NCI-H1105 (cell line): ENCODE measurements around the gene FAM227B.
"Not testable (repeated sequence)": the region's sequence is repeated elsewhere in the genome, so short reads cannot be mapped to it uniquely, and the experiment has no call there.

Experiments
- DNase-seq: peaks from one replicate; lab custom pipeline; 2025; lab: John Stamatoyannopoulos, UW

The FAM227B gene

DNA sequence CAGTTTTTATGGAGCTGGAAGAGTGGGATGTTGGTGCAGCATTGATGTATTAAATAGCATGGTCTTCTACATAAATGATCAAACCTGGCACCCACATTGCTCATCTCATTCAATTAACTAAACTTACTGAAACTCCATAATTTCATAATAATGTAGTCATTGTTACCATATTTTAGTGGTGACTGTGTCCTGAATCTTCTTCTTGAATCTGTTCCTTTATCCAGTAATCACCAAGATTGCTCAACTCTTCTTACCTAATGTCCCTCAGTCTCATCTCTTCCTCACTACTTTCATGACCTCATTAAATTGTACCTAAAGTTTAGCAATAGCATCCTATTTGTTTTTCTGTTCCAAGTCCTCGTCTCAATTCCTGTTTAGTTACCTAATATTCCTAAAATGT lies 127.8 kb downstream of the FAM227B start:
- no peak for DNase-seq

GRCh38 chr15:49492151-49492550 lies 128.5 kb downstream of the FAM227B start:
- DNase-seq, result no peak

DNA sequence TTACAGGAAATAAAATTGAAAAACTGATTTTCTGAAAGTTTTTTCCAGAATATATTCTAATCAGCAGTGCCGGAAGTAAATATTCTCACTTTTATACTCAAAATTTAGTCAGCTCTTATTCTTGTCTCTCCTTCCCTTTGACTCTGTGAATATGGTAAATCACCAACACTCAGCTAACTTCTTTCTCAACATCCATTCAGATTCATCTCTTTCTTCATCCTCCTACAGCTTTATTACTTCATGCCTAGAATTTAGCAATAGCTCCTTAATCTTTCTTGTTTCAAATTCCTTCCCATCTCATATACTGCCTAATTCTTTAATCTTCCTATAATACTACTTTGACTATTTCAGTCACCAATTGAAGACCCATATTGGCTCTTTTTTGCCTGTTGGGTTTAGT lies 129.7 kb downstream of the FAM227B start:
- no peak for DNase-seq

DNA sequence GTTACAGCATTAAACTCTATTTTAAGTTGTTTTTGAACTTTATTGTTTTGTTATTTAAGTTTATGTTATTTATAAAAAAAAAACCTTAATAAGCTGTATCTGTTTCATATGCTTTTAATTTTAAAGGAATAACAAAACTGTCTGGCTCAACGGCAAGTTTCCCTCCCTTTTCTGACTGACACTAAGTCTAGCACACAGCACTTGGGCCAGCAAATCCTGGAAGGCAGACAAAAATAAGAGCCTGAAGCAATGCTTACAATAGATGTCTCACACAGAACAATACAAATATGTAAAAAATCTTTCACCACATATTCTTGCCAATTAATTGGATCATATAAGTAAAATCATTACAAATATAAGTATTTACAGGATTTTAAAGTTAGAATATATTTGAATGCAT lies 135.2 kb downstream of the FAM227B start:
- not testable (repeated sequence) for DNase-seq

- DNase-seq, result not testable (repeated sequence)
These were observed 141.6 kb downstream of the FAM227B start for GRCh38 chr15:49478982-49479381.

DNA sequence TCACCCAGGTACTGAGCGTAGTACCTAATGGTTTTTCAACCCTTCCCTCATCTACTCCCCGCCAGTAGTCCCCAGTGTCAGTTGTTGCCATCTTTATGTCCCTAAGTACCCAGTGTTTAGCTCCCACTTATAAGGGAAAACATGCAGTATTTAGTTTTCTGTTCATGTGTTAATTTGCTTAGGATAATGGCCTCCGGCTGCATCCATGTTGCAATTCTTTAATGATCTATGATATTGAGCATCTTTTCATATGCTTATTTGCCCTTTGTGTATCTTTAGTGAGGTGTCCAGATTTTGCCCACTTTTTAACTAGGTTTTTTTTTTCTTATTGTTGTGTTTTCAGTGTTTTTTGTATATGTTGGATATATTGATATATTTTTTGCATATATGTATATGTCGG lies 142.6 kb downstream of the FAM227B start:
- not testable (repeated sequence) for DNase-seq

- DNase-seq, result no peak
These were observed 147.6 kb downstream of the FAM227B start for GRCh38 chr15:49473031-49473430.

DNA sequence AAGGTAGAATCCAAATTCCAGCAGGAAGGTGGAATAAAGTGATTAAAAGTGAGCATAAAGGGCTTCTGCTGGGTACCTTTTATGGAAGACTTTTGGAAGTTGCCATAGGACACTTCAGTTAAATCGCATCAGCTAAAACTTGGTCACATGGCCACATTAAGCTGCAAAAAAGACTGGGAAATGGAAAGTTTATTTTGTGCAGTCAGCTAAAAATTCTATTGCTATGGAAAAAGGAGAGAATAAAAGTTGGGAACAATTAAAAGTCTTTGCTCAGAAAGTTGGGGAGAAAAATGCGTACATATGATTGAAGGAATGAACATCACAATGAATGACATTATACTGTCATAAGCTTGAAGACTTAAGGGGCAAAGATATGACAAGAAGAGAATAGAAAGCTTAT lies 148.3 kb downstream of the FAM227B start:
- DNase-seq, result no peak

- DNase-seq, result no peak
These were observed 148.9 kb downstream of the FAM227B start for GRCh38 chr15:49471733-49472132.

DNA sequence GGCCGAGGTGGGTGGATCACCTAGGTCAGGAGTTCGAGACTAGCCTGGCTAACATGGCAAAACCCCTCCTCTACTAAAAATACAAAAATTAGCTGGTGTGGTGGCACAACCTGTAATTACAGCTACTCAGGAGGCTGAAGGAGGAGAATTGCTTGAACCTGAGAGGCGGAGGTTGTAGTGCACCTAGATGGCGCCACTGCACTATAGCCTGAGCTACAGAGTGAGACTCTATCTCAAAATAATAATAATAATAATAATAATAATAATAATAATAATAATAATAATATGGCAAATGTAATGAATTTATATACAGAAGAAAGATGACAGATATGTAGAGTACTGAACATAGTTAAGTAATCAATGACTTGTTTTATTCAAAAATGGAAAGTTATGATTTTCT lies 149.4 kb downstream of the FAM227B start:
- not testable (repeated sequence) for DNase-seq

DNA sequence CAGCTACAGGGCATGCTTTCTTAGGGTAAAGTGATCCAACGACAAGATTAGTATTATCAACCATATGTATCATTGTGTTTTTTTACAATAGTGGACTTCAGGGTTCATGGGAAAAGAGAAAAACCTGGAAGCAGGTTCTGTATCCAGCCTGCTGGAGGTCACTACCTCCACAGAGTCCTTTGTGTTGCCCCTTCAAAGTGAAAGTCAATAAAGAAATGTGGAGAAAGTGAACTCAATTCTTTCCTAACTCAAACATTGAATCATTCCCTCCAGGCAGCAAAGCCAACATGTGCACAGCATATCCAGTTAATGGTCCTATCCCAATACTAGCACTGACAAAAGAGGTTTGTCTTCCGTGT lies 152.2 kb downstream of the FAM227B start:
- DNase-seq, result no peak

DNA sequence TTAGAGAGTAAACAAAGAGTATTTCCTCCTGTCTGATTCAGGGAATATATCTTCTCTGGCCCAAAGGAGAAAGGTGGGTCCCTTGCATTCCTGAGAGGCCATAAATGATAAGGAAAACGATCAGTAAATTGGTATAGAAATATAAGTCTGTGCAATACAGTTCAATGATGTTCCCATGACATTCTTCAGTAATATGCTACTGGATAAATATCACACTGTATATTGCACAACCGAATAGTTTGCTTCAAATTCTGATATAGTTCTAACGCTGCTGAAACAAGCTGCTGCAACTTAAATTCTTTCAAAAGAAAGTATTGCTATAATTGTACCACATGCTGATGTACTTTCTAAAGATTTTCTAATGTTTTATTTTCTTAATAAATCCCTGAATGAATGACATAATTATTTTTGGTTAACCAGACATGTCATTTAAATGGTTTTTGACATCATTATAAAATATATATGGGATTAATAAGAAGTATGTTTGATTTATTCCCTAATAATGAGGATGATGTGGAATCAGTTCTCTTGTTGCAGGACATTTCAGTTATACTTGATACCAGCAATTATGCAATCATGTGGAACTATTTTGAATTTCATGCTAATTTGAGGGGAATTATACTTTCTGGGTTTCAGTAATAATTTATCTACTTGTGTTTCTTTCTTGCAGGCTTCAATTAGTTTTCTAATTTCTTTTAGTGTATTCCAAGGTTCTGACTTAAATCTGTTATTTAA lies 152.7 kb downstream of the FAM227B start:
- no peak for DNase-seq

DNA sequence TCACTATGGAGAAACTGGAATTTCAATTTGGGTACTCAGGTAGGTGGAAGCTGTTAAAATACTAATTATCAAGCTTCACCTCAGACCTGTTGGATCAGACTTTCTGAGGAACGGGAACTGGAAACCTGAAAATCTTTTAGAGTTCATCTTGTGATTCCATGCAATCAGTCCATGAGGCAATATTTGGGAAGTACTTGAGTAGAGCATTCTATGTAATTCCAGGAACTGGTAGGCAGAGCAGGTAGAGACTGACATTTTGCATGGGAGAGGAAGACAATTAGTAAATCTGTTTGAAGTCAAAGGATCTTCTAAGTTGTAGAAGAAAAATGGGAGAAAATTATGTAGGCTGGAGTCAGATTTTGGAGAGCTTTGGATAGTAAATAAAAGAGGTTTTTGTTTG lies 154.5 kb downstream of the FAM227B start:
- DNase-seq, result no peak

DNA sequence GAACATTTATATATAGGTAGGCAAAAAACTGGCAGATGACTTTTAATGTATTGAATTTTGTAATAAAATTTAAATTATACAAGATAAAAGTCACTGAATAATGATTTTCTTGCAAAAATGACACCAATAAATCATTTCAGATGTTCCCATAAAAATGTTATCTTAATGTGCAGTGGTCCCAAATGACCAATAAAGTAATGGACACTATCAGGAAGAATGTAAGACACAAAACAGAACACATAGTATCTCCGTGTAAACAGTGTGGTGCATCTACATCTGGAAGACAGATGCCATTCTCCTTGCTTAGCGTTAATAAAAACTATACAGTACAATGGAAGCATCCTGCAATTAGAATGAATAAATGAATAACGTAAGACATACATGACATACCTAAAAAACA lies 156.1 kb downstream of the FAM227B start:
- DNase-seq, result no peak

DNA sequence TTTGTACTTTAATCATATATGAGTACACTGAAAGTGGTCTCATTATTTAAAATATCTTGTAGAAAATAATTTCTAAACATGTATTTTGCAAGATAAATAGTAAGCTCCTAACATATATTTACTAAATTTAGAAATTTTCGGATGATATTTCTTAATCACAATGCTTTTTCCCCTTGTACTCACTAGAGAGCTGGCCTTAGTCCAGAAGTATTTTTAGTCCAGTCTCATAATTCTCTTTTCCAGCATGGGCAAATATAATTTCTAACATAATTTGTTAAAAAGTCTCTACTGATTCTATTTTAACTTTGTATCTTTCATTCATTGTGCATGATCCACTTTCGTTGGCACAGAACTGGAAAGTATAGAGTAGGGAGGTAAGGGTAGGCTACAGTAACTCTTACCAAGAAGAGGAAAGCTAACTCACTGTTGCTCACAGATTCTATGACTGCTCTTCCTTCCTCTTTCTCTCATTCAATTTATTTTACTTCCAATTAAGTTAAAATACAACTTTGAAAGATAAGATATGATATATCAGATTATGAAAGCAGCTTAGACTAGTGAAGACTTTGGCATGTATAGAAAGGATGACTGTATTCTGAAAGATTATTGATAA lies 158.3 kb downstream of the FAM227B start:
- no peak for DNase-seq

DNA sequence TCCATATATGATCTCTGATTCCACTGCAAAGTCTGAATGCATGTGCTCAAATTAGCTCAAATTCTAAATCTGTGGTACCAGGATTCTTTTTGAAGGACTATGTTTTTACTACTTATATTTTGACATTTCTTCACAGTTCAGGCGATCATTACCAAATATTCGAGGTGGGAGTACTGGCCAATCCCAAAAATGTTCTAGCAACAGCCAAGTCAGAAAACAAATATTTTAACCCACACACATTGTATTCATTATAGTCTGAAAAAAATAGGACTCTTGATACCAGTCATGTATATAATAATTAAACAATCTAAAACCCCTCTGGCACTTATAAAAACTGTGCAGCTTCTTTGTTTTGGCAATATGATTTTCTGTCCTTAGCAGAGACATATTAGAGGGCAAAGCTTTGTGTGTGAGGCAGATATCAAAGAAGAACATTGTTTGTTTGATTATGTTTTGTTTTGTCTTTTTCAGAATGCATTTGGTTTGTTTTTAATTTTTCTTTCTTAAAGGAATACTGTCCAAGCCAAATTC lies 160.1 kb downstream of the FAM227B start:
- DNase-seq, result no peak

GRCh38 chr15:49458145-49458544 lies 162.5 kb downstream of the FAM227B start:
- DNase-seq, result no peak

- no peak for DNase-seq
These were observed 164.5 kb downstream of the FAM227B start for GRCh38 chr15:49456166-49456565.

- no peak for DNase-seq
These were observed 168.0 kb downstream of the FAM227B start for GRCh38 chr15:49452595-49452994.

GRCh38 chr15:49441816-49442215 lies 178.8 kb downstream of the FAM227B start:
- no peak for DNase-seq

GRCh38 chr15:49441356-49441755 lies 179.3 kb downstream of the FAM227B start:
- DNase-seq, result no peak

DNA sequence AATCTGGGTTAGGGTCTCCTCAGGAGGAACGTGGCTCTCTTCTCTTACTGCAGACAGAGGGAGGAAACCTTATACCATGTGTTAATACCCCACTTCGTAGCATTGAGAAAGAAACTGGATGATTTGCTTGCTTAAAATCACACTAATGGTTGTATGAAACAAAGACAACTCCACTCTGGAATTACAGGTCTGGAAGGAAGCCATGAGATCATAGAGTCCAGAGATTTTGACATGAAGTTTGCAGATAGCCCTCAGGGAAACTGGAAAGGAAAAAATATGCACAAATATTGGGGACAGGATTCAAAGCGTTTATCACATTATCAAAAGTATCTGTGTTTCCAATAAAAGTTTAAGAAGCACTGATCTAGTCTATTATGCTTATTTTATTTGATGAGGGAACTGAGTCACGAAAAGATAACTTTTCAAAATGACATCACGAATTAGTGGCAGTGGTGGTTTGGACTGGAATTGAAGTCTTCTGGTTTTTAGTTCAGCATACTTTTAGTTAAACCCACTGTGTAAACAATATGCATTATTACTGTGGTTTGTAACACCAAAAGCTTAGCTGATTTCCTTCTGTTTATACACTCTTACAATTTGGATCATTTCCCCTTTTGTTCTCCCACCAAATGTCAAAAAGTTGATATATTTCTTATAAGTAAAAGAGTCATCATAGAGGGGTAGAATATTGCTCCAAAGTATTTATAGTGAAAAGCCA lies 180.8 kb downstream of the FAM227B start:
- DNase-seq, result no peak
